ENCODE results near the gene ARSB. TPM values are rescaled to one million over a fixed set of nuclear protein-coding genes. Genes with fewer than 3 reads are reported as not detected.

Gene ARSB
- total RNA-seq, 1 experiment from 2014 or later = 5.2 TPM

GRCh38 chr5:78794693-78795215 is 190.4 kb downstream of the ARSB start:
- BruUV-seq (replicated peaks) = no TSS peak
- Mint-ChIP-seq H3K4me3 (ENCODE audit: unreplicated experiment) (no peak overlapping the region), H3K27me3 (ENCODE audit: insufficient read depth, unreplicated experiment) (no peaks in the 10 kb centered on the region), H3K27ac (ENCODE audit: low read depth, unreplicated experiment) (no peak overlapping the region), H3K4me1 (ENCODE audit: insufficient read depth, unreplicated experiment) (no peaks in the 10 kb centered on the region), H3K36me3 (ENCODE audit: insufficient read depth, unreplicated experiment) (no peaks in the 10 kb centered on the region), H3K9me3 (ENCODE audit: unreplicated experiment) (no peaks in the 10 kb centered on the region)
- POLR2A ChIA-PET = interaction anchor here (0.6 kb wide), 1 partner anchor 326 kb away, joined by 3 read pairs; no protein-coding TSS in a partner anchor
- no peak for DNase-seq (ENCODE audit: unreplicated experiment)
- intact Hi-C loops (cut with micrococcal nuclease) = no loop called here
- TF ChIP-seq, protein P1, sequence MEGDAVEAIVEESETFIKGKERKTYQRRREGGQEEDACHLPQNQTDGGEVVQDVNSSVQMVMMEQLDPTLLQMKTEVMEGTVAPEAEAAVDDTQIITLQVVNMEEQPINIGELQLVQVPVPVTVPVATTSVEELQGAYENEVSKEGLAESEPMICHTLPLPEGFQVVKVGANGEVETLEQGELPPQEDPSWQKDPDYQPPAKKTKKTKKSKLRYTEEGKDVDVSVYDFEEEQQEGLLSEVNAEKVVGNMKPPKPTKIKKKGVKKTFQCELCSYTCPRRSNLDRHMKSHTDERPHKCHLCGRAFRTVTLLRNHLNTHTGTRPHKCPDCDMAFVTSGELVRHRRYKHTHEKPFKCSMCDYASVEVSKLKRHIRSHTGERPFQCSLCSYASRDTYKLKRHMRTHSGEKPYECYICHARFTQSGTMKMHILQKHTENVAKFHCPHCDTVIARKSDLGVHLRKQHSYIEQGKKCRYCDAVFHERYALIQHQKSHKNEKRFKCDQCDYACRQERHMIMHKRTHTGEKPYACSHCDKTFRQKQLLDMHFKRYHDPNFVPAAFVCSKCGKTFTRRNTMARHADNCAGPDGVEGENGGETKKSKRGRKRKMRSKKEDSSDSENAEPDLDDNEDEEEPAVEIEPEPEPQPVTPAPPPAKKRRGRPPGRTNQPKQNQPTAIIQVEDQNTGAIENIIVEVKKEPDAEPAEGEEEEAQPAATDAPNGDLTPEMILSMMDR (IDR thresholded peaks at IDR 0.05; ENCODE audit: unreplicated experiment) = no peak
- CTCF ChIA-PET = interaction anchor here (0.8 kb wide), 1 partner anchor 12 kb away, joined by 4 read pairs; no protein-coding TSS in a partner anchor

DNA sequence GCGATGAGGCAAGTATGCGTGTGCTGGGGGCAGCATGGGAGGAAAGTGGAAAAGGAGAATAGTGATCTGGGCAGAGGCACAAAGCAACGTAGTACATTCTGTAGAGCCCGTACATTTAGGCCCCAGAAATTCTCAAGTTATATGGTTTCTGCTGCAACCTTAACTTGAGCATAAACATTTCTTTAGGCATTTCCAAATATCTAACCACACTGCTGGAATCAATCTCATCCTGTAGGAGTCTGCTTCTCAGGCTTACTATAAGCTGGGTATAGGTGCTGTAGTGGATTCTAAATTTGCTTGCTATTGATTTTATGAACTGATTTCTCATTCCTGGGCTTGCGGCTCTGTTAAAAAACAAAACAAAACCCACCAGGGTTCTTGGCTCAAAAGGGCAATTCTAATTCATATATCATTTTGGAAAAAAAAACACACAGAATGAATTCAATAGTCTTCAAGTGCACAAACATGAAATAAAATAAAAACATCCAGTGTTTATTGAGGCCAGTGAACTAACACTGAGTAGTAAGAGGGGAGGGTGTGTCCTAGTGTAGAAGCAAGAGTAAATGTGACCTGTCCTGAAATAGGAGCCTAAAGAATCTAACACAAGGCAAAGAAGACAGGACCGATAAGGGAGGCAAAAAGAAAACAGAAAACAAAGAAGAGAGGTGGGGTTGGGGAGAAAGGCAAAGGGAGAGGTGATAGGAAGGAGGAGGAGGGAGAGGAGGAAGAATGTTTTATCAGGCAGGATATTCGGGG is 191.0 kb downstream of the ARSB start:
- Mint-ChIP-seq H3K27me3 (ENCODE audit: insufficient read depth, unreplicated experiment) (no peaks in the 10 kb centered on the region), H3K27ac (ENCODE audit: low read depth, unreplicated experiment) (no peak overlapping the region)

GRCh38 chr5:78792345-78793055 is 192.6 kb downstream of the ARSB start:
- Mint-ChIP-seq H3K4me3 (ENCODE audit: unreplicated experiment) (no peak overlapping the region), H3K36me3 (ENCODE audit: insufficient read depth, unreplicated experiment) (no peaks in the 10 kb centered on the region), H3K27ac (ENCODE audit: low read depth, unreplicated experiment) (no peak overlapping the region), H3K27me3 (ENCODE audit: insufficient read depth, unreplicated experiment) (no peaks in the 10 kb centered on the region), H3K9me3 (ENCODE audit: unreplicated experiment) (no peaks in the 10 kb centered on the region), H3K4me1 (ENCODE audit: insufficient read depth, unreplicated experiment) (no peaks in the 10 kb centered on the region)
- no TSS peak for BruUV-seq (replicated peaks)
- no peak for DNase-seq (ENCODE audit: unreplicated experiment)
- TF ChIP-seq, protein P1 (IDR thresholded peaks at IDR 0.05; ENCODE audit: unreplicated experiment) = no peak
- ChIA-PET CTCF (interaction anchor here (0.7 kb wide), 2 partner anchors 10 to 92 kb away, joined by 4 to 5 read pairs; no protein-coding TSS in a partner anchor), POLR2A (no interaction called here)
- intact Hi-C loops (cut with micrococcal nuclease) = no loop called here

More for the DNA sequence above, 191.0 kb downstream of the ARSB start:
- no peak for DNase-seq (ENCODE audit: unreplicated experiment)
- no TSS peak for BruUV-seq (replicated peaks)
- TF ChIP-seq, protein P1 (IDR thresholded peaks at IDR 0.05; ENCODE audit: unreplicated experiment) = no peak
- Mint-ChIP-seq H3K9me3 (ENCODE audit: unreplicated experiment) (no peaks in the 10 kb centered on the region), H3K4me1 (ENCODE audit: insufficient read depth, unreplicated experiment) (no peaks in the 10 kb centered on the region), H3K4me3 (ENCODE audit: unreplicated experiment) (no peak overlapping the region), H3K36me3 (ENCODE audit: insufficient read depth, unreplicated experiment) (no peaks in the 10 kb centered on the region)
- intact Hi-C loops (cut with micrococcal nuclease) = no loop called here
- ChIA-PET POLR2A (no interaction called here), CTCF (no interaction called here)

- no peak overlapping the region for H3K27ac Mint-ChIP-seq (ENCODE audit: low read depth, unreplicated experiment)
- no TSS peak for BruUV-seq (replicated peaks)
- H3K9me3 Mint-ChIP-seq (ENCODE audit: unreplicated experiment) = no peaks in the 10 kb centered on the region
- ChIA-PET POLR2A (interaction anchor here (0.9 kb wide), 1 partner anchor 10 kb away, joined by 3 read pairs; no protein-coding TSS in a partner anchor), CTCF (interaction anchor here (0.7 kb wide), 2 partner anchors 9 to 91 kb away, joined by 4 to 5 read pairs; no protein-coding TSS in a partner anchor)
- intact Hi-C loops (cut with micrococcal nuclease) = no loop called here
- no peak overlapping the region for H3K4me3 Mint-ChIP-seq (ENCODE audit: unreplicated experiment)
- no peak for DNase-seq (ENCODE audit: unreplicated experiment)
- H3K36me3 Mint-ChIP-seq (ENCODE audit: insufficient read depth, unreplicated experiment) = no peaks in the 10 kb centered on the region
- TF ChIP-seq, protein P1 (IDR thresholded peaks at IDR 0.05; ENCODE audit: unreplicated experiment) = no peak
- H3K27me3 Mint-ChIP-seq (ENCODE audit: insufficient read depth, unreplicated experiment) = no peaks in the 10 kb centered on the region
- no peaks in the 10 kb centered on the region for H3K4me1 Mint-ChIP-seq (ENCODE audit: insufficient read depth, unreplicated experiment)
Measured at GRCh38 chr5:78791501-78792100, 193.5 kb downstream of the ARSB start.
